ENCODE data around the gene LSM7.

Gene LSM7

DNA sequence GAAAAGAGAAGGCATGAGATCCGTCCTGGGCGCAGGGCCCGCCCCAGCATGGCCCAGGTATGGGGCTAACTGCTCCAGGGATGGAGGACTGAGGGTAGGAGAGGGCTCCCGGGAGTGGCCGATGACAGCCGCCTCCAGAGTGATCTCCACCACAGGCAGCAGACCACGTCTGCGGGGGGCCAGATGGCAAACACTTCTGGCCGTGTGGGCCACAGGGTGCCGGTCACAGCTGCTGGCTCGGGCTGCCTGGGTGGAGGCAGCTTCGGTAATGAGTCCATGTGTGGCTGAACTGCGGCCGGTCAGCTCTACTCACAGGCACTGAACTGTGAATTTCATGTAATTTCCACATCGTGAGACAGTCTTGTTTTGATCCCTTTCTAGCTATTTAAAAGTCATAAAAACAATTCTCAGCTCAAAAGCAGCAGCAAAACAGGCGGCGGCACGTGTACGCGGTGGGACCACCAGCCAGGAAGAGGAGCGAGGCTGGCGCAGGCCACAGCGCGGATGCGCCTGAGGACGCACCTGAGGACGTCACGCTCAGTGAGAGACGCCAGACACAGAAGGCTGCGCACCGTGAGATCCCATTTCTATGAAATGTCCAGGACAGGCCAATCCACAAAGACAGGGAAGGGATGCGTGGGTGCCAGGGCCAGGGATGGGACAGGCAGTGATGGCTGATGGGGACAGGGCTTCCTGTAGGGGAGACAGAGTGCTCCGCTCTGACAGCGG, 4.0 kb downstream of the LSM7 start:
- no peak for DNase-seq (ENCODE audit: low read depth, low spot score)

DNA sequence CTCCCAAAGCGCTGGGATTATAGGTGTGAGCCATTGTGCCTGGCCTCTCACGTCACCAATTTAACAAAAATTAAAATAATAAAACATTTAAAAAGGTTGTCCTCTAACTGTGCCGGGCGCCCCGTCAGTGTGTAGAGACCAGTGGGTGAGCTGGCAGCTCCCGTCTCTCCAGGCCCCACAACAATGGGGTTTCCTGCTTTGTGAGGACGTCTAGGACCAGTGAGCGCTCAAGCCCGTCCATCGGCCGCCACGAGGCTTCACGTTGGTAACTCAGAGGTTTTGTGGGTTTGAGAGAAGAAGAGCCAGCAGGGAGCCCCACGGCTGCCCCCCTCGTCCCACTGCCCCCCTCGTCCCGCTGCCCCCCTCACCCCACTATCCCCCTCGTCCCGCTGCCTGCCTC, 4.7 kb downstream of the LSM7 start:
- DNase-seq (ENCODE audit: low read depth, low spot score), result no peak

DNA sequence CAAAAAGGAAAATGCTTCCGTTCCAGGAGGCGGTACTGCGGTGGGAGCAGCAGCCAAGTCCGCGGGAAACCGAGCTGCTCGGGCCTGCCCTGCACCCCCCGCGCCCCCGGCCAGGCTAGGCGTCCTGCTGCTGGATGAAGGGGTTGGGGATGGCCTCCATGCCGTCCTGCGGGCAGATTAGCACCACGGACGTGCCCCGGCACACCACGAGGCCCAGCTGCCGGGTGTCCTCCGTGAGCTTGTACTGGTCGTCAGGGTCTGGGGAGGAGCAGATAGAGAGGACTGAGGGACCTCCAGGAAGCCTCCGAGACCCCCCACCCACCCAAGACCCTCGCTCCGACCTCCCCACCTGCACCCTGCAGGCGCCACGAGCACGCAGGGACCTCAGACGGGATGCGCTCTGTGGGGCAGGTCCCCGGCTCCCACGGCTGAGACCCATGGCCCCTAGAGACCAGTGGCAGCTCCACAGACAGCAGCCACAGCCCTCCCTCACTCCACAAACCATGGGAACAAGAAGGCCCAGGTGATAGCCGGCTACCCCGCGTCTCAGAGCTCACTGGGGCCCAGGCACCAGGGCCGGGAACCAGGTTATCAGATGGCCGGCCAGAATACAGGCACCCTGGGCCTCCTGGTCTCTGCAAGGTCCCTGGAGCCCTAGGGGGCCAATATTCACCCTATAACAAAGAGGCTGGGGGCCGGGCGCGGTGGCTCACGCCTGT, 6.7 kb downstream of the LSM7 start:
- no peak for DNase-seq (ENCODE audit: low read depth, low spot score)

DNA sequence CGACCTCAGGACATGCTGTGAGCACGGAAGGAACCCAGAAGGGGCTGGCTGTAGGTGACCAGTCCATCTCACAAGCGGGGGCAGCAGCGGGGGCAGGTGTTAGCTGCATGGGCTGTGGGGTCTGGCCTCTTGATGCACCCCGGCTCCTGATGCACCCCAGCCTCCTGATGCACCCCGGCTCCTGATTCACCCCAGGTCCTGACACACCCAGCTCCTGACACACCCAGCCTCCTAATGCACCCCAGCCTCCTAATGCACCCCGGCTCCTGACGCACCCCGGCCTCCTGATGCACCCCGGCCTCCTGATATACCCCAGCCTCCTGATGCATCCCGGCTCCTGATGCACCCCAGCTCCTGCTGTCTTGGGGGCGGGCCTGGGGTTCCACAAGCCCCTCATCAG, 7.4 kb downstream of the LSM7 start:
- no peak for DNase-seq (ENCODE audit: low read depth, low spot score)

DNA sequence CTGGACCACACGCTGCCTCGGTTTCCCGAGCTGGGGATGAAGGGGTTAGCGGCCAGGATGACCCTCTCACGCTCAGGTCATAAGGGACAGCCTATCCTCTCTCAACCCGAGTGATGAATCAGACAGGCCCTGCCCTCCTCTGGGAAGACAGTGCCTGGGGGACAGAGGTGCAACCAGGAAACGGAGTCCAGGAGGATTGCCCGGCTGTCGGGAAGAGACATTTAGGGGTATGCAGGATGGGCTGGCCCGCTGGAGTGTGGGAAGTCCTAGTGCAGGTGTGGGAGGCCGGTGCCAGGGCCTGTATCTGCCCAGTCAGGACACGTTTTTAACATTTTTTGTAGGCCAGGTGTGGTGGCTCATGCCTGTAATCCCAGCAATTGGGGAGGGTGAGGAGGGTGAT, 8.3 kb downstream of the LSM7 start:
- DNase-seq (ENCODE audit: low read depth, low spot score), result no peak

DNA sequence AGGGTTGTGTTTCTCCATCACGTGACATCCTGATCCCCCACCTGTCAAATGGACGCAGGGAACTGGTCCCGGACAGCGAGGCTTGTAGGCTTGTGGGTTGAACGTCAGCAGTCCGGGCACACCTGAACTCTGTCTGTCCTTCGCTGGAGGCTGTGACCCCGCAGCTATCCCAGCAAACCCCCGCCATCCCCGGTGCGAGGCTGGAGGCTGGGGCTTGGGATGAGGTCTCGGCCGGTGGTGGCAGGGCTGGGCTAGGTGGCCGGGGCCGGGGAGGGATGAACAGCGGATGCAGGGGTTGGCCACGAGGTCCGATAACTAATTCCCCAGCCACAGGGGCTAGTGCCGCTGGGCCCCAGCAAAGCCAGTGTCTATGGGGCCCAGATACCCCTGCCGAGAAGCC, 8.8 kb downstream of the LSM7 start:
- no peak for DNase-seq (ENCODE audit: low read depth, low spot score)

DNA sequence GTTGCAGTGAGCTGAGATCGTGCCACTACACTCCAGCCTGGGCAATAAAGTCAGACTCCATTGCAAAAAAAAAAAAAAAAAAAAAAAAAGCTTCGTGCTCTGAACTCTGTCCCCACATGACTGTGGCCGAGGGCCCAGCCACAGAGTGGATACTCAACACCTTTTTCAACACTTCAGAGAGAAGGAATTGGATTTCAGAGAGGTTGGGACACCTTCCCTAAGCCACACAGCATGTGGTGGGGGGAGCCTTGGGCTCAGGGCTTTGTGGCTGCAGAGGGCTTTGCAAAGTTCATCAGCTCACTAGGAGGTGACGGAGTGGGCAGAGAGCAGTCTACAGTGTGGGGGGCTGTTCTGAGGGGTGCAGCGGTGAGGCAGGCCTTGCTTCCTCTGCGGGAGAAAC, 9.5 kb downstream of the LSM7 start:
- no peak for DNase-seq (ENCODE audit: low read depth, low spot score)

DNA sequence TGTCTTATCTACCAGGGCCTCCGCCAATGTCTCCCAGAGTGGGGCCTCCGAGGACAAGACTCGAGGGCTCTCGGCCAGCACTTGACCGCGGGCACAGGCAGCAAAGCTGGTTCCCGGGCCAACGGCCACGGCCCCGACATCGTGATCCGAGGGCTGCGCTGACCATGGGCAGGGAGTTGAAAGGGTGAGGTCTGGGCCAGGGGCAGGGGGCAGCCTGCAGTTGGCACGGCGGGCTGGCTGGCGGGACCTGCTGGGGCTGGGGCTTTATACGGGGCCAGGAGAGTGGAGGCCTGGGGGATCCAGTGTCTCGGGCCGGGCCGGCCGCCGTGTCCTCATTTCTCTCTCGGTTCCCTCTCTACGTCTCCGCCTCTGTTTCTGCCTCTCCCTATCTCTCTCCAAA, 10.6 kb downstream of the LSM7 start:
- no peak for DNase-seq (ENCODE audit: low read depth, low spot score)

DNA sequence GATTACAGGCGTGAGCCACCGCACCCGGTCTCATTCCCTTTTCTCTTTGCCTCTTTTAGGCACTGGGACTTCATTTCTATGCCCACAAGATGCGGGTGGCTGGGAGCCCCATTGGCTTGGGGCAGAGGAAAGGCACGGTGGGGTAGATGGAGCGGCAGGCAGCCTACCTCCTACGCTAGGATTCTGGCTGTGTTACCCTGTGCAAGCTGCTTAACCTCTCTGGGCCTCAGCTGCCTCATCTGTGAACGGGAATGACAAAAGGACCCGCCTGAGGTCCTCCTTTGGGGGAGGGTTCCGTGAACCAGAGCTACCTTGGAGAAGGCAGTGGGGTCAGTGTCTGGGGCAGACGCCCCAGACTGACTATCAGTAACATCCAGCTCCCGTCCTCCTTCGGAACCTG, 11.1 kb downstream of the LSM7 start:
- no peak for DNase-seq (ENCODE audit: low read depth, low spot score)

DNA sequence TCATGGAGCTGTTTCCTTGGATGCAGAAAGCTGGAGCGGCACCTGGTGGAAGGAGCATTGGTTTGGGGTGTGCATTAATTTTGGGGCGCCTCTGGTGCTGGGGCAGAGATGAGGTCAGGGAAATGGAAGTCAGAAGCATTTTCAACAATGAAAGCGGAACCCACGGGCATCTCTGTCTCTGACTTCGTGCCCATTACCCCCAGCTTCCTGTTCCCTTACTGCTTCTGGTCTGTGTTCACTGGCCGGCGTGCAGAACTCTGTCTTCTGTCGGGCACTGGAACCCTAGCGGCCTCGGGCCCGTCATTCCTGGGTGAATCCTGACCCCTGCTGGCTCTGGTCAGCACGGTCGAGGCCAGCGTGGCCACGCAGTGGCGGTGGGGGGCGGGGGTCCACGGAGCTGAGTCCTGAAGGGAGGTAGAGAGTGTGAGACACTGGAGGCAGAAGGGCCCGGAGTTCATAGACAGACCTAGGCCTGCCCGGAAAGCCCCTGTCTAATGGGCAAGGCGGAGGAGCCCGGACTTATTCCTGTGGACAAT, 12.5 kb downstream of the LSM7 start:
- peak; percentile 83 for DNase-seq (ENCODE audit: low read depth, low spot score)

DNA sequence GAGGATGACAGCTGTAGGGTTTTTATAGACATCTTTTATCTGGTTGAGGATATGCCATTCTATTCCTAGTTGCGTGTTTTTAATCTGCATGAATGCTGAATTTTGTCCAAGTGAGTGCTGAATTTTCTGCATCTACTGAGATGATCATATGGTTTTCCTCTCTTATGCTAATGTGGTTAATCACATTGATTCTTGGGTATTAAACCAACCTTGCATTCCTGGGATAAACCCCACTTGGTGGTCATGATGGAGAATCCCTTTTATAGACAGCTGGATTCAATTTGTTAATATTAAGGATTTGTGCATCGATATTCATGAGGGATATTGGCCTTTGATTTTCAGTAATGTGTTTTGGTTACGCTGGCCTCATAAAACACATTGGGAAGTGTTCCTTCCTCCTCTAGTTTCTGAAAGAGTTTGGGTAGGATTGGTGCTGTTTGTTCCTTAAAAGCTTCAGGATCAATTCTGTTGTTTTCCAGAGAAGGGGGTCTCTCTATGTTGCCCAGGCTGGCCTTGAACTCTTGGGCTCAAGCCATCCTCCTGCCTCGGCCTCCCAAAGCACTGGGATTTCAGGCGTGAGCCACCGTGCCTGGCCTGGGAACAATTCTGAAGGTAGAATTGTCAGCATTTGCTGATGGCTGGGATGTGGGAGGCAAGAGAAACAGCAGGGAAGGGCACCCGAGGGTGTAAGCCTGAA, 13.1 kb downstream of the LSM7 start:
- DNase-seq (ENCODE audit: low read depth, low spot score), result no peak

DNA sequence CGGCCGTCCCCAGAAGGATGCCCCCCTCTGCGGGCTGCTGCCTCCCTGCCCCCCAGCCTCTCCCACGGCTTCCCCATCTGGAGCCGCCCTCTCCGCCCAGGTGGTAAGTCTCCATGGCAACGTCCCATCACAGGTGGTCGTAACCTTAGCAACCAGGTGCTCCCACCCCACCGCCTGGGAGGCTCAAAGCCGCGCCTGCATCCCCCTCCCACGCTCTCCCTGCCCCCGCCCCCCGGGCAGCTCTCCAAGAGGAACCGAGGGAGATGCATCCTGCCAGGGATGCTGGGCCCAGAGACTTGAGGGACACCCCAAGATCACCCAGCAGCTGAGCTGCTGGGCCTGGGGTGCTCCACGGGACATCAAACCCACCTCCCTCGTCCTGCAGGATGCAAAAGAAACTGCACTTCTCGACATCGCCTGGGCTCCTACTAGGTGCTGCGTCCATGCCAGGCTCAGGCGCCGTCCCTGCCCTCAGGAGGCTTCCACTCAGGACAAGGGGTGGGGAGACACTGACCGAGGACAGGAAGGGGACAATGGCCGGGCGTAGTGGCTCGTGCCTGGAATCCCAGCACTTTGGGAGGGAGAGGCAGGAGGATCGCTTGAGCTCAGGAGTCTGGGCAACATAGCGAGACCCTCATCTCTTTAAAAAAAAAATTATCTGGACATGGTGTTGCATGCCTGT, 15.4 kb downstream of the LSM7 start:
- no peak for DNase-seq (ENCODE audit: low read depth, low spot score)

DNA sequence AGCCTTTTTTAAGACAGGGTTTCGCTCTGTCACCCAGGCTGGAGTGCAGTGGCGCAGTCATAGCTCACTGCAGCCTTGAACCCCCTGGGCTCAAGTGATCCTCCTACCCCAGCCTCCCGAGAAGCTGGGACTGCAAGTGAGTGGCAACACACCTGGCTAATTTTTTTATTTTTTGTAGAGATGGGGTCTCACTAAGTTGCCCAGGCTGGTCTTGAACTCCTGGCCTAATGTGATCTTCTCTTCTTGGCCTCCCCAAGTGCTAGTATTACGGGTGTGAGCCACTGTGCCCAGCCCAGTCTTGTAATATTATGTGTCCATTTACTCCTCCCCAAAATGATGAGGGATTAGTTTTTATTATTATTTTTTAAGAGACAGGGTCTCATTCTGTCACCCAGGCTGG, 17.3 kb downstream of the LSM7 start:
- no peak for DNase-seq (ENCODE audit: low read depth, low spot score)

DNA sequence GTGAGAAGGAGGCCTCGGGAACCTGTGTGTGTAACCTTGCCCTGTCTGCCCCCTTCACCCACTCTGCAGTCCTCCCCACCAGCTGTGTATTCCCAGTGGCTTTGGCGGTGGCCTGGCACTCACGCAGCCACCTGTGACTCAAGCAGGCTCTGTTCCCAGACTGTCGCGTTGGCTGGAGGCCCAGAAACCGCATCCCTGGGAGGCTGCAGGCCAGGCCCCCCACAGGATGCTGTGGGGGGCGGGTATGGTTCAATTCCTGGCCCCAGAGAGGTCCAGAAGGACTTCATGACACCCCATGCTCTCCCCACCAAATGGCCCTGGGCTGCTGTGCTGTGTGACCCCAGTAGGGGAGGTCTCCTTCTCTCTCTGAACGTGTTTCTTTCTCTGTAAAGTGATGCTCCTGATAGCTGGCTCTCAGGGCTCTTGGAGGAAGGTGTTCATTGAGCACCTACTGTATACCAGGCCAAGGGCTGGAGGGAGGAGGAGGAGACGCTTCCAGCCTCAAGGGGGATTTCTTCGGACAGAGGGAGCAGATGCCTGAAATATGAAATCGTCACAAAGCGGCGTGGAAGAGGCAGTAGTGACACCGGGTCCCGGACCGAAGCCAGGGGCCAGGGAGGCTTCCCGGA, 18.5 kb downstream of the LSM7 start:
- DNase-seq (ENCODE audit: low read depth, low spot score), result peak; percentile 83

DNA sequence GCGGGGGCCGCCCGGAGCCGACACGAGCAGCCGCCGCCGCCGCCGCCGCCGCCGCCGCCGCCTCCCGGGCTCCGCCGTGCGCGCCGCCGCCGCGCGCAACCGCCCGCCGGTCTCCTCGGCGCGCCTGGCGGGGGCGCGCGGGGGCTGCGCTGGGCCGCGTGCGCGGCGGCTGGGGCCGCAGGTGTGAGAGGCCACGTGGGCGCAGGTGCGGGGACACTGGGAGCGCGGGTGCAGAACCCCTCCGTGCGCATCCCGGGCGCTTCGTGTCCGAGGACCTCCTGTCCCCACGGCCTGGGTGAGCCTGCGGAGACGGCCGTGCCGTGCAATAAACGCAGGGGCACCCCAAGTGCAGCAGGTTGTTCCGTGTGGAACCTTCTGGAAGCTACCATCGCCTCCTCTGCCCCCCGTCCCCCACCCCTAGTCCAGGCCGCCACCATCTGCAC, 20.3 kb downstream of the LSM7 start, which contains the start of gene LINGO3:
LINGO3 (minus strand) TSS at position 41 of the 443 bp plus-strand sequence. CDS start 16,378 bp downstream, outside the sequence.
- DNase-seq (ENCODE audit: low read depth, low spot score), result no peak

DNA sequence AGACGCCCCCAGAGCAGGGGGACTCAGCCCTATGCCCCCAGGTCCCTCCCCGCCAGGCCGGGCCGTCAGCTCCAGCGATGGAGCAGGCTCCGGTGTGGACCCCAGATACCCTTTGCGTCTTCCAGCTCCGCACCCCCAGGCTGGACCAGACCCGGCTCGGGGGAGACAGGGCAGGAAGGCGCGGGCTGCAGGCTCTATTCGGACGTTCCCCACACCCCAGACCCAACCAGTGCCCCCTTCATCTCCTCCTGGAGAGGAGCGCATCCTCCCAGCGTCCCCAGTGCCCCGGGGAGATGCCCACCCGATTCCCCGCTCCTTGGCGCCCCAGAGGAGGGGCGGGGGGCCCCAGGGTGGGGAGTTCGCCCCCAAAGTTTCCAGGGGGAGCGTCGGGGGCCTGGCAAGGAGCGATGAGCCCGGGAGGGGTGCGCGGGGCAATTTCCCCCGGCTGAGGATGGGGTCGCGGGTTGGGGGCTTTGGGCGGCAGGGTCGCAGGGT, 20.8 kb downstream of the LSM7 start:
- no peak for DNase-seq (ENCODE audit: low read depth, low spot score)

DNA sequence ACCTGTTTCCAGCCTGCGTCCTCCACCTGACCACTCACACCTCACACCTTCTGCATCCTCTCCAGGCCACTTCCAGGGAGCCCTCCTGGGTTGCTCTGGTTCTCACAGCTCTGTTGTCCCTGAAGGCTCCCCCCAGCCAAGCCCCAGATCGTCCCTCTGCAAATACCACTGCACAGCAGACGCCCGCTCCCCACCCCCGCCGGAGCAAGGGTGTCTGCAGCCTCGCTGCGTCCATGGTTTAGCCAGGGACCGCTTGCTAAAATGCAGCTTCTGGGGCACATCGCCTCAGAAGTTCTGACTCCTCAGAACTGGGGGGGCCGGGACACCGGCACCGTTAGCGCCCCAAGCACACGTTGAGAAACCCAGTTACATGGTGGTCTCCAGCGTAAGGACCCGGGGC, 21.4 kb downstream of the LSM7 start:
- DNase-seq (ENCODE audit: low read depth, low spot score), result no peak

DNA sequence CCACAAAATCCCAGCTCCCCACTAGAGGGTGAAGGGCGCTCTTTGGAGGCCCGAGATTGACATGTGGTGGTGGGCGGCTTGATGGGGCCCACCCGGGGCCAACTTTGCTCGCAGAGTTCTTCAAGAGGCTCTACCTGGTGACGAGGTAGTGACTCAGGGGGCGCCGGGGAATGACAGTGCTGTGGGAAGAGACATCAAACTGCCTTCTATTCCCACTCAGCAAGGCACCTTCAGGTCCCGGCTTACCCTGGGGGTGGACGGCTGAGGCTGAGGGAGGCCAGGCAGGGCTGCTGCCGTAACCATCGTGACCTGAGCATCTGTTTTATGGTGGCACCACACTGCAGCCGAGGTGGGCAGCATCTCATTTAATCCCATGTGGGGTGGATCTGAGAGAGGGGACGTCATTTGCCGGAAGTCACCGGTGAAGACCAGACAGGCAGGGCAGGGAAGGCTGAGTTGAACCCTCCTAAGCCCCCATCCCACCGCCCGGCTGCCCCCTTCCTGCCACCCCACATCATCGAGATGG, 22.0 kb downstream of the LSM7 start:
- DNase-seq (ENCODE audit: low read depth, low spot score), result no peak

DNA sequence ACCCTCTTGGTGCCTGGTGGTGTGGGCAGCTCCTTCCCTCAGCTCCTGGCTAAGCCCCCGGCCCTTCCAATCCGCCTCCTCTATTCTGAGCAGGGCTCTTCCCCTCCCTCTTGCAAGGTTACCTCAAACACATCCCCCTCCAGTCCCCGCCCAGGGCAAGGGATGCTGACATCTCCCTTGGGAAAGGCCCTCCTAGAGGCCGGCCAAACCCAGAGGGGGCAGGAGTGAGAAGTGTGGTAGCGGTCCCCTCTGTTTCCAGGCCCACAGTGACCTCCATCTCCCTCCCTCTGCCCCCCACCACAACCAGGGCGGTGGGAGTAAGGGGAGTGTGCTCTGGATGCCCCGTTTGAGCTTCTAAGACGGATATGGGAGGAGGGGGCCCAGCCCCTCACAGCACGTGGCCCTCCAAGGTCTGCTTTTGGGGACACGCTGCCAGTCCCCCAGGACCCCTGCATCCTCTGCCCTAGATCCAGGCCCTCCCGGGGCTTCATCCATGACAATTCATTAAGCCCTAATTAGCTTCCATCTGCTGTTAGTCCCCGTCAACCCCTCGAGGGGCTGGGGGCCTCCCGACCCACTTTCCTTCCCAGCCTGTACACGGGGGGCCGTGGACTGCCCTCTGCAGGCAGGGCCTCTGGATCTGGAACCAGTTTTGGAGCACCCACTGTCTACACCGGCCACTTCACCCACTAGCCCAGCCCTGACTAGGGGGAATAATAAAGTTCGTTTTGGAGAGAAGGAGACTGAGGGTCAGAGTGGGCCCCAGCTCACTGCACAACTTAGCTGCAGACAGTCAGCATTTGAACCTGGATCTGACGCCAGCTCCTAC, 22.7 kb downstream of the LSM7 start:
- DNase-seq (ENCODE audit: low read depth, low spot score), result no peak

DNA sequence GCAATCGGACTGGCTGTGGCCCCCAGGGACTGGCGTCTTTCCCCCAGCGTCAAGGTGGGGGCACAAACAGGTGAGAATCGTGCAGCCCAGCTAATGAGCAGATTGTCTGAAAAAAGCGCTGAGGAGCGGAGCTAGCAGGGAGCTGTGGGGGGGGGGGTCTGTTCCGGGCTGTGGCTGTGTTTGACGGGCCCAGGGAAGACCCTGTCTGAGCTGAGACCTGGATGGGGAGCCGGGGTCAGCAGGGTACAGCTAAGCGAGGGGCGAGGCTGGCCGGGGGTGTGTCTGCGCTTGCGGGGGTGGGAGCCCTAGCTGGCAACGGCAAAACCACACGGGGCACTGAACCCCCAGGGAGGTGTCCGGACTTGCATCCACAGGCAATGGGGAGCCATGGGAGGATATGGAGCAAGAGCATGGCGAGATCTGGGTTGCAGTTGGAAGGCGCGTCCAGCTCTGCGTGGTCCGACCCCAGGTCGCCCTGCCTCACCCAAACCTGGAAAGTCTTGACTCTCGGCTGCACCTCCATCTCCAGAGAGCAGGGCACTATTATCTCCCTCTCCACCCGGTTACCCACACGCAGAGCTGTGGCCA, 25.1 kb downstream of the LSM7 start:
- DNase-seq (ENCODE audit: low read depth, low spot score), result no peak
